ACC112 (cell line): ENCODE measurements around the gene MED10.

Source experiments
- H2AFZ ChIP-seq: fragments of 200-600 bp; sonication (generic); one replicate; pipeline ENCODE4 v1.6.0; 2017; ENCODE audit warnings: antibody characterized with exemption, low read length; ENCODE audit not compliant: unreplicated experiment
- H3K27ac ChIP-seq: fragments of 200-600 bp; sonication (generic); 2 replicates; pipeline ENCODE4 v1.5.1; 2014; ENCODE audit warnings: low read depth, mild to moderate bottlenecking, antibody characterized with exemption, low read length, moderate library complexity
- H3K27me3 ChIP-seq: fragments of 200-600 bp; sonication (generic); 2 replicates; pipeline ENCODE4 v1.6.1; 2014; ENCODE audit warnings: mild to moderate bottlenecking, antibody characterized with exemption, low read length, moderate library complexity, mixed read lengths; ENCODE audit not compliant: insufficient read depth
- H3K36me3 ChIP-seq: fragments of 200-600 bp; sonication (generic); 2 replicates; pipeline ENCODE4 v1.6.1; 2016; ENCODE audit warnings: mild to moderate bottlenecking, antibody characterized with exemption, low read length, moderate library complexity, mixed read lengths; ENCODE audit not compliant: insufficient read depth
- H3K4me1 ChIP-seq: fragments of 200-600 bp; sonication (generic); one replicate; pipeline ENCODE4 v1.6.1; 2016; ENCODE audit warnings: low read length, mixed read lengths; ENCODE audit not compliant: insufficient read depth, unreplicated experiment, control insufficient read depth
- H3K4me3 ChIP-seq: fragments of 200-600 bp; sonication (generic); 2 replicates; pipeline ENCODE4 v1.5.1; 2014; ENCODE audit warnings: mild to moderate bottlenecking, low read depth, low read length
- H3K79me2 ChIP-seq: fragments of 200-600 bp; sonication (generic); one replicate; pipeline ENCODE4 v1.6.0; 2016; ENCODE audit warnings: low read length; ENCODE audit not compliant: control insufficient read depth, unreplicated experiment, insufficient read depth

The MED10 gene

DNA sequence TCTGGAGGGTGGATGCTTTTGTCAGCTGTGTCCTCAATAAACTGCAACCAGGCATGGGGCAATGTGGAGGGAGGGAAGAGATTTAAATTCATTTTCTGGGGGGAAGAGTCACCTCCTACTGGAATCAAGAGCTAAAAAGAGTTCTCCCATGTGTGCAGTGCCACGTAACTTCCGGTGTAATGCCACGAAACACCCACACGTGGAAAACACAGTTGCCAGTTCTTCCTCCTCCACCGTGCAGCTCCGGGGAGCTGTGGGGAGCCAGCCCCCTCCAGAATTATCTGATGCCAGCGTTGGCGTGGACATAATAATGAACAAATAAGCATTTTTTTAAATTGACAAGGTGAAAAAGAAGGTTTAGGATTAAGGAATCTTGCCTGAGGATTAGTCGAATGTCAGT is 32.1 kb upstream of the MED10 start:
- Histone ChIP-seq H3K27ac (no peak overlapping the region), H3K4me3 (no peak overlapping the region), H2AFZ (no peak overlapping the region), H3K4me1 (no peaks in the 10 kb centered on the region), H3K36me3 (no peaks in the 10 kb centered on the region), H3K27me3 (peaks cover 12% of the 10 kb centered on the region), H3K79me2 (no peaks in the 10 kb centered on the region)

DNA sequence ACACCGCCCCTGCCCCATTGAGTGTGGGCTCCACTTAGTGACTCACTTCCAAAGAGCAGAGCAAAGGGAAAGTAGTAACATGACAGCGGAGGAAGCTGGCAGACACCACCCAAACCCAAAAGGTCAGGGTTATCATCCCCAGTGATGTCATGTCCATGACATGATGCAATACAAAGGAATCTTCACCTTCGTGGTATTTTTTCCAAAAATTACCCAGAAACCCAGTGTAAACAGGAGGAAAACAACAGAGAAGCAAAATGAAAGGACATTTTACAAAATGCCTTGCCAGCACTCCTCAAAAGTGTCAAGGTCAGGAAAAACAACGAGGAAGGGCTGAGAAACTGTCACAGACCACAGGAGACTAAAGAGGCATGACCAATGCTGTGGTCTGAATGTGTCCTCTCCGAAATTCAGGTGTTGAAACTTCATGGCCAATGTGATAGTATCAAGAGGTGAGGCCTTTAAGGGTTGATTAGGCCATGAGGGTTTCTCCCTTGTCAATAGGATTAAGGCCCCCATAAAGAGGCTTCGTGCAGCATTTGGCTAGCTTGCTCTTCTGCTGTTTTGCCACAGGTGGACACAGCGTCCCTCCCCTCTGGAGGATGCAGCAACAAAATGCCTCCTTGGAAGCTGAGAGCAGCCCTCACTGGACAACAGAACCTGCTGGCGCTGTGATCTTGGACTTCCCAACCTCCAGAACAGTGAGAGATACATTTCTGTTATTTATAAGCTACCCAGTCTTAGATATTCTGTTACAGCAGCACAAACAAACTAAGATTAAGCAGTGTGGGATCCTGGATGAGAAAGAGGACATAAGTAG is 30.5 kb upstream of the MED10 start:
- no peak overlapping the region for H2AFZ ChIP-seq
- H3K79me2 ChIP-seq, result no peaks in the 10 kb centered on the region
- no peak overlapping the region for H3K4me3 ChIP-seq
- no peaks in the 10 kb centered on the region for H3K36me3 ChIP-seq
- no peak overlapping the region for H3K27ac ChIP-seq
- peaks cover 14% of the 10 kb centered on the region for H3K27me3 ChIP-seq
- no peaks in the 10 kb centered on the region for H3K4me1 ChIP-seq

DNA sequence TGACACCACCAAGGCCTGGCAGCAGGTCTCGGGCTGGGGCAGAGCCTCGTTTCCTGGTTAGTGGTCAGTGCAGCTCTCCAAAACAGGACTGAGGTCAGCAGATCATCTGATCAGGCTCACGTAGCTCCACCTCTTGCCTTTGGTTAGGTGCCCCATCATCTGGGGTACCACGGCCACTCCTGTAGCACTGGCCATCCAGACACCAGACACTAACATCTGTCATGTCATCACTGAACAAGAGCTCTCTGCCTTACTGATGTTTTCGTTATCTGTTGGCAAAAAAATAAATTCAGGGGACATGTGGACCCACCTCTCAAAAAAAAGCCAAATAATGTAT is 29.9 kb upstream of the MED10 start:
- H3K27me3 ChIP-seq, result peaks cover 18% of the 10 kb centered on the region
- H3K4me3 ChIP-seq, result no peak overlapping the region
- no peaks in the 10 kb centered on the region for H3K79me2 ChIP-seq
- H3K4me1 ChIP-seq, result no peaks in the 10 kb centered on the region
- no peaks in the 10 kb centered on the region for H3K36me3 ChIP-seq
- no peak overlapping the region for H2AFZ ChIP-seq
- no peak overlapping the region for H3K27ac ChIP-seq

DNA sequence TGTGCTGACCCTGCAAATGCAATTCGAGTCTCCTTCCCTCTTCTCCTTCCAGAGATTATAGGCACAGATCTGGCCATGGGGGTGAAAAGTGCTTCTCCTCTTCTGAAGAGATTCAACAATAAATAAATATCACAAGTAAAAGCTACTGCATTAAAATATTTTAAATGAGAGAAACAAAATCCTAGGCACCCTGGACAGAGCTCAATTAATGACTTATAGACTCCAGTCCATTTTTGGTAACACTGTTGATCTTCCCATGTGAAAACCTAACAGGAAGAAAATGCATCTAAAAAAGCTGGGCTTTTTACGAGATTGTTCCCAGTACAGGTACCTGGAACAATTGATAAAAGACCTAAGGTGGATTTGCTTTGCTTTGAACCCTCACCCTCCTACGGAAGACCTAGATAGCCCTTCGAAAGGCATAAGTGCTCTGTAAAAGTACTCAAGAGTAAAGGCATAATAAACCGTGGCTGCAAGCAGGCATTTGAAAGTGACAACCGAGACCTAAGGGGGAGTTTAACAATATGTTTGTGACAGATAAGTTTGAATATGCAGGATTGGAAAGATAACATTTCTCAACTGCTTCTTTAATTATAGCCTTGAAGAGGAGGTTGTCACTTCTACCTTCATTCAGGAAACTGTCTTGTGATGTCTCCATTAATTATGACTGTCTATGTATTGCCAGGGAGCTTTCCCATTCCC is 29.4 kb upstream of the MED10 start:
- H3K79me2 ChIP-seq, result no peaks in the 10 kb centered on the region
- no peak overlapping the region for H2AFZ ChIP-seq
- H3K27ac ChIP-seq, result no peak overlapping the region
- H3K4me1 ChIP-seq, result no peaks in the 10 kb centered on the region
- H3K4me3 ChIP-seq, result no peak overlapping the region
- peaks cover 19% of the 10 kb centered on the region for H3K27me3 ChIP-seq
- no peaks in the 10 kb centered on the region for H3K36me3 ChIP-seq

DNA sequence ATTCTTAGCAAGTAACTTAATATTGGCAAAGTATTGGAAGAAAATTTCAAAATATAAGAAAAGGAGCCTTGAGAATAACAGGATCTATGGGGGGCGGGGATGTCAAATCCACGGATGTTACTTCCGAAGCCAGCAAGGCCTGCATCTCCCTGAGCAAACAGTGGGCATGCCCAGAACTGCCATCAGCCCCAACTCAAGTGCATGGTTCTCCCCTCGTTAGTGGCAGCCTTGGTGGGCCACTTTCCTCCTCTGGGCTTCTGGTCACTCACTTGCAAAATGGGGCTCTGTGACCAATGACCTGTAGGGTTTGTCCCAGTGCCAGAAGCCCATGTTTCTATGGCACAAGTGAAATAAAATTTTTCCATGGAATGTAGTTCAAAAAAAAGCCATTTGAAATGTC is 27.2 kb upstream of the MED10 start:
- no peaks in the 10 kb centered on the region for H3K79me2 ChIP-seq
- no peak overlapping the region for H2AFZ ChIP-seq
- no peak overlapping the region for H3K4me3 ChIP-seq
- H3K27me3 ChIP-seq, result peaks cover 34% of the 10 kb centered on the region
- H3K27ac ChIP-seq, result no peak overlapping the region
- no peaks in the 10 kb centered on the region for H3K4me1 ChIP-seq
- no peaks in the 10 kb centered on the region for H3K36me3 ChIP-seq

DNA sequence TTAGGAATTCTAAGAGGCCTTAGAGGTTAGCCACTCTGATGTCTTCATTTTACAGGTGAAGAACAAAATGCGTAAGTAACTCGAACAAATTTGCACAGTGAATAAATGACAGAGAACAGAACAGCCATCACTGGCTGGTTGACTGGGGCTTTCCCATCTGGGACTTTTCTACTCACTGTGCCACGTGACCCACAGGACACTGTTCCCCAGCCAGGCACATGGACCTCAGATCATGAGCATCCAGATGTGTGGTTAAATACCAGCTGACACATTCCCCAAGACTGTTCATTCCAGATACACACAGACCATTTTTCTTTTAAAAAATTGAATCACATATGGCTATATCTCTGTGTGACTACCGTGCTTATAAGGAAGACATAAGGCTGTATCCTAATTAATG is 25.8 kb upstream of the MED10 start:
- Histone ChIP-seq H3K79me2 (no peaks in the 10 kb centered on the region), H3K36me3 (no peaks in the 10 kb centered on the region), H3K4me3 (no peak overlapping the region), H3K4me1 (no peaks in the 10 kb centered on the region), H3K27me3 (peaks cover 36% of the 10 kb centered on the region), H2AFZ (no peak overlapping the region), H3K27ac (no peak overlapping the region)

DNA sequence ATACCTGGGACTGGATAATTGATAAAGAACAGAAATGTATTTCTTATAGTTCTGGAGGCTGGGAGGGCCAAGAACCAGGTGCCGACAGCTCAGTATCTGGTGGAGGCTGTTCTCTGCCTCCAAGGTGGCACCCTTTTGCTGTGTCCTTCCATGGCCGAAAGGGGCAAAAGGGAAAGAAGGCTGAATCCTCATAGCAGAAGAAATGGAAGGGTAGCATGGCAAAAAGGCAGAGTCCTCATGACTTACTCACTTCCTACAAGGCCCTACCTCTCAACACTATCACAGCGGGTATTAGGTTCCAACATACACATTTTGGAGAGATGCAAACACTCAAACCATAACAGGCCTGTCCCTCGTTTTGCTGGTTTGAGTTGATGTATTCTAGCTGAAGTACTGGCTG is 25.1 kb upstream of the MED10 start:
- H2AFZ ChIP-seq, result no peak overlapping the region
- H3K4me3 ChIP-seq, result no peak overlapping the region
- H3K4me1 ChIP-seq, result no peaks in the 10 kb centered on the region

DNA sequence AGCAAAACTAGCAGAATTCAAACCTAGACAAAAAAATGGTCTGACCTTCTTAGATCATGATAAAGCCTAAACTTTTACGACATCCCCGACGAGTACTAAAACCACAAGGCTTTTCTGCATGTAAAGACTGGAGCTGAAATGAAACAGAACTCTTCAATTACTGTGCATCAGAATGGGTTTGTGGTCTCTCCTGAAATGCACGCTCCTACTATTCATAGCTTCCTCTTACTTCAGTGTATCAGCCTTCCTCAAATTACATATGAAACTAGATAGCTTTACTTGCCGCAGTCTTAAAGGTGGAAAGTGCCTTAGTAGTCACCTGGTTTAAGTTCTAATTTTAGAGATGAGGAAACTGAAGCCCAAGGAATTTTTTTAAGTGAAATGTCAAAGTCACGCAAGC is 24.6 kb upstream of the MED10 start:
- H3K4me3 ChIP-seq, result no peak overlapping the region
- no peaks in the 10 kb centered on the region for H3K36me3 ChIP-seq
- no peaks in the 10 kb centered on the region for H3K4me1 ChIP-seq

More for the DNA sequence above, 25.1 kb upstream of the MED10 start:
- Histone ChIP-seq H3K27ac (no peak overlapping the region), H3K27me3 (peaks cover 41% of the 10 kb centered on the region), H3K36me3 (no peaks in the 10 kb centered on the region), H3K79me2 (no peaks in the 10 kb centered on the region)

DNA sequence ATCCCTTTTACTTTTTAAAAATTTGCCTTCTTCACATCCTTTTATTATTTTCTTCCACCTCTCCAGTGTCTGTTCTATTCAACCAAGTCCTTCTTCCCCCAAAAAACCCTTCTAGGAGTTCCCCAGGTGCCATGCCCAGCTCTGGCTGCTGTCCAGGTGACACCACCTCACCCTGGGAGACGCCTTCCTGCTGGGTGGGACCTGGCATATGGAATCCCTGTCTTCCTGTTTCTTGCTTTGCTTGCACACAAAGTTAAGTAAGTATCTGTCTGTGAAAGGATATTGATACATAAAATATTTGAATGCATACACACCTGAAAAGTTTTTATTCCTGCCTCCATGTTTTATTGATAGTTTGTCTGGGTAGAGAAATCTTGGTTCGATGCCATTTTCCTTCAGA is 23.1 kb upstream of the MED10 start:
- Histone ChIP-seq H3K27ac (no peak overlapping the region), H3K4me1 (no peaks in the 10 kb centered on the region), H3K27me3 (peaks cover 42% of the 10 kb centered on the region), H2AFZ (no peak overlapping the region), H3K79me2 (no peaks in the 10 kb centered on the region), H3K4me3 (no peak overlapping the region), H3K36me3 (no peaks in the 10 kb centered on the region)

More for the DNA sequence above, 24.6 kb upstream of the MED10 start:
- H2AFZ ChIP-seq, result no peak overlapping the region
- no peaks in the 10 kb centered on the region for H3K79me2 ChIP-seq
- H3K27me3 ChIP-seq, result peaks cover 42% of the 10 kb centered on the region
- H3K27ac ChIP-seq, result no peak overlapping the region

DNA sequence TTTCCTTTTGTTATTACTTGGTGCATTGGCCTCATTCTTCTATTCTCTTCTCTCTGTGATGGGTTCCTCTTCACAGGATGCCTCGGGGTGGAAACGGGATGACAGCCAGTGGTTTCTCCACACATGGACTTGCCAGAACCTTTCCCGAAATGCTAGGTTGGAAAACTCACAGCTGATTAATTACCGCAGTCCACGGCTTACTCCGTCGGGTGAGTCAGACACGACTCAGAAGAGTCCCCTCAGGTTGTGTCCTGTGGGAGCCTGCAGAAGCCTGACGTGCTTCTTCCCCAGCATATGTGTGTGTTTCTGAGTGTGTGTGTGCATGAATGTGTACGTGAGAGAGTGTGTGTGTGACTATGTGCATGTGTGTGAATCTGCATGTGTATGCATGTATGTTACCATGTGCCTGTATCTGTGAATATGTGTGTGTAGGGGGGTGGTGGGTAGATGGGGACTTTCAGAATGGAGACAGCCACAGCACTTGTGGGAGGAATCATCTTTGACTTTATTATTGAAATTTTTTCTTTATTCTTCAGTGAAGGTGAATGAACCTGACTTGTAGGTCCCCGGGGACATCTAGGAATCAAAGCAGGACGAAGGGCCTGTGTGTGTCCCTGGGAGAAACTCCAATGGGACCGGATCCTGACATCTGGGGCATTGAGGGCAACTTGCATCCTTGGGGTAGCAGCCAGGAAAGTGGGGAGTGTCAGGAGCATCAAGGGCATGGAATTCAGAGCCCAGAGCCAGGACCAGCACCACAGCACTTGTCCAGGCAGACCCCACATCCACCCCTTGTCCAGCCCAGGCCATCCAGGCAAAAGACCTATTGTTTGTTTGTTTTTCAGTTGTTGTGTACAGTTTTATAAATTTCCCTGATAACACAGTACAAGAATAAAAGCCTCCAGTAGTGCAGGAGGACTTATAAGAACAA is 21.9 kb upstream of the MED10 start:
- Histone ChIP-seq H3K27me3 (peaks cover 51% of the 10 kb centered on the region), H3K79me2 (no peaks in the 10 kb centered on the region)

More for the DNA sequence above, 21.9 kb upstream of the MED10 start:
- no peaks in the 10 kb centered on the region for H3K36me3 ChIP-seq
- no peak overlapping the region for H3K4me3 ChIP-seq
- no peaks in the 10 kb centered on the region for H3K4me1 ChIP-seq
- H2AFZ ChIP-seq, result no peak overlapping the region
- no peak overlapping the region for H3K27ac ChIP-seq
